LNCaP clone FGC (cell line): Measurements from ENCODE around the gene MALRD1.

ENCODE experiments used
- DNase-seq: peaks from one replicate; pipeline ENCODE4 v3.0.0-alpha.2; 2011; ENCODE audit warnings: low read depth
- H3K4me3 ChIP-seq: 2 replicates; pipeline ENCODE4 v1.5.1; 2011; ENCODE audit warnings: mild to moderate bottlenecking, low read depth, low read length, control low read depth
- TF ChIP-seq, protein P1 (sequence below): IDR thresholded peaks from 2 replicates; pipeline ENCODE4 v1.5.1; 2012; ENCODE audit warnings: mild to moderate bottlenecking; ENCODE audit not compliant: control insufficient read depth, insufficient read depth; ENCODE audit errors: extremely low read depth

Gene MALRD1

DNA sequence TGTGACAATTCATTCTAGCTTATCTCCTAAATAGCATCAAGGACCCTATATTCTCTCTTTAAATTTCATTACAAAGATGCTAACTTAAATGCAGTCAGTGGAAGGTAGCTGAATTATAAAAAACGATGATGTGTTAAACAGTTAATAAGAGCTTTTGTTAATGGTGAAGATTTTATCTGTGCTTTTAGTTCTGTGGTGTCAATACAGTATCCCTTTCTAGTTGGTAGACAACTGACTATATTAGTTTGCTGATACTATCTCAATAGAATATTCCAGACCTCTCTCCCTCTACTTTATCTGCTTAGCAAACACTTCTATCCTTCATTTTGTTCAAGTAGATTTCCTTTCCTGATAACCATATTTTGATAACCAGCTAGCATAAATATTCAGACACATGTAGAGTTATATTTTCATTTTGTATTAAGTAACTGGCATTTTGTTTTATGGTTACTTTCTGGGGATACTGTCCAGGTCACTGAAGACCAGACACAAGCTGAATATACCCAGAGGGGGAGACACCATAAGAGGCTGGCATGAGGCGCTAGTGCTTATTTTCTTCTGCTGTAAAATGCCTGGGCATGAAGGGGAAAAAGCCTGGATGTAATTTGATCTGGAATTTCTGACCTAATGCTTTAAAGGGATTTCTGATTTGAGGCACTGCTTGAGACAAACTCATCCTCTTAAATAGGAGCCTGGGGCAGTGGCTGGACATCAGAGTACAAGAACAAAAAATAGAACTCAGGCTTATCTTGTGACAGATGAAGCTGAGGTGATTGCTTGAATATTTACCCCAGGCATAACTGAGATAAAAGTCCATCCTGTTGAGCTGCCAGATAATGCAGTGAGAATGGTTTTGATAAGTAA, 197.5 kb downstream of the MALRD1 start:
- no peak for DNase-seq
- TF ChIP-seq, protein P1, sequence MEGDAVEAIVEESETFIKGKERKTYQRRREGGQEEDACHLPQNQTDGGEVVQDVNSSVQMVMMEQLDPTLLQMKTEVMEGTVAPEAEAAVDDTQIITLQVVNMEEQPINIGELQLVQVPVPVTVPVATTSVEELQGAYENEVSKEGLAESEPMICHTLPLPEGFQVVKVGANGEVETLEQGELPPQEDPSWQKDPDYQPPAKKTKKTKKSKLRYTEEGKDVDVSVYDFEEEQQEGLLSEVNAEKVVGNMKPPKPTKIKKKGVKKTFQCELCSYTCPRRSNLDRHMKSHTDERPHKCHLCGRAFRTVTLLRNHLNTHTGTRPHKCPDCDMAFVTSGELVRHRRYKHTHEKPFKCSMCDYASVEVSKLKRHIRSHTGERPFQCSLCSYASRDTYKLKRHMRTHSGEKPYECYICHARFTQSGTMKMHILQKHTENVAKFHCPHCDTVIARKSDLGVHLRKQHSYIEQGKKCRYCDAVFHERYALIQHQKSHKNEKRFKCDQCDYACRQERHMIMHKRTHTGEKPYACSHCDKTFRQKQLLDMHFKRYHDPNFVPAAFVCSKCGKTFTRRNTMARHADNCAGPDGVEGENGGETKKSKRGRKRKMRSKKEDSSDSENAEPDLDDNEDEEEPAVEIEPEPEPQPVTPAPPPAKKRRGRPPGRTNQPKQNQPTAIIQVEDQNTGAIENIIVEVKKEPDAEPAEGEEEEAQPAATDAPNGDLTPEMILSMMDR = no peak
- H3K4me3 ChIP-seq = no peak overlapping the region

DNA sequence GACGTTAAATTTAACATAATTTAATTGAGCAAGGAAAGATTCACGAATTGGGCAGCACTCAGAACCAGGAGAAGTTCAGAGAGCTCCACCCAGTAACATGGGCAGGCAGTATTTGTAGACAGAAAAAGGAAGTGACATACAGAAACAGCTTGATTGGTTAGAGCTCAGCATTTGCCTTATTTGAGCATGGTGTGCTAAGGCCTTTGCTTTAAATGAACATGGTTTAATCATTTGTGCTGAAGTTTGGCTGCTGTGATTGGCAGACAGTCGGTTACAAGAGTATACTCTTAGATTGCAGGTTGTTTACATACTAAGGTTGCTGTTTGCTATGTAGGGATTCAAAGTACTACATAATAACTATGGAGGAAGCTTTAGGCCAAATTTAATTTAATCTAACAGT, 199.2 kb downstream of the MALRD1 start:
- no peak overlapping the region for H3K4me3 ChIP-seq
- TF ChIP-seq, protein P1 = no peak
- DNase-seq = no peak

DNA sequence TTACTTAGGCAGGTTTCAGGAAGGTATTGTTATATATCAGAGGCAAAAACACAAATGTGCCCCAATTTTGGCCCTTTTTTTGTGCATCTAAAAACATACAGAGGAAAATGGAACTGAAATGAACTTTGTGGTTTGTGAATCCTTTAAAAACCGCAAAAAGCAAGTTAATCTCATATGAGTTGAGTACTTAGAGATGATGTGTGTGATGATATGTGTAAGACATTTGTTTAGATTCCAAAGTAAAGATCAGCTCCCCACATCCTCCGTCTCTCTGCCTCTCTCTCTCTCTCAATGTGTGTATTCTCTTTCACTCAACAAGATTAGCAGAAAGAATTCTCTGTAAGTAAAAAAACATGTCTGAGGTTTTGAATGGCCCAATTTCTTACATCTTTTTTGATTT, 201.9 kb downstream of the MALRD1 start:
- H3K4me3 ChIP-seq = no peak overlapping the region
- TF ChIP-seq, protein P1 = no peak
- DNase-seq = no peak

DNA sequence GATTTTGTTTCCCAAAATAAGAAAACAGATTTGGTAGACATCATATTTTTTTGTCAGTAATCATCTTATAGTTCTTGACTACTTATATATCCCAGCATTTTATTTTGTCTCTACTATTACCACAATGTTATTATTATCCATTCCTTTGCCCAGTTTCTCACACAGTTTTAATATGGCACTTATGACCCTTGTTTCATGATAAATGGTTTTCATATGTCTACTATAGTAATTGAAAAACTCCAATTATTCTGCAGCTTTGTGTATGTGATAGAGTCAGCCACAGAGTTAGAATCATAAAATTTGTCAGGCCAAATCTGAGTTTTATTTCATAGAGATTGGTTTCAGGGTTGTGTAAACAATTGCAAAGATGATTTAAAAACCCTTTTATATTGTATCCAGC, 203.9 kb downstream of the MALRD1 start:
- TF ChIP-seq, protein P1 = no peak
- H3K4me3 ChIP-seq = no peak overlapping the region
- no peak for DNase-seq

DNA sequence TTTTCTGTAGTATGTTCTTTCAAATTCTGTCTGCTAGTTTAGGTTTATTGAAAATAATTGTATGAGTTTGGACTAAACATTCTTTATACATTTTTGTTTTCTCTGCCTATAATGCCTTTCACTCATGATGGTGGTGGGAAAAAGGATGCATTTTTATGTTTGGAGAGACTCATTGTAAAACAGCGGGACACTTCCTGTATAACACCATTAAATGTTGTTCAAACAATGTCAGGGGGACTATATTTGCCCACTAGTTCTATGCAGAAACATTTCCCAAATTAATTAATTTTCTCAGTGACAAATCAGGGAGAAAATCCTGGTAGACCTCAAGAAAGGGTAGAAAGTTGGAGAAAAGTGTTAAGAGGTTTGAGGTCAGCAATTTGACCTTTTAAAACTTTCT, 207.7 kb downstream of the MALRD1 start:
- TF ChIP-seq, protein P1 = no peak
- no peak overlapping the region for H3K4me3 ChIP-seq
- DNase-seq = no peak

DNA sequence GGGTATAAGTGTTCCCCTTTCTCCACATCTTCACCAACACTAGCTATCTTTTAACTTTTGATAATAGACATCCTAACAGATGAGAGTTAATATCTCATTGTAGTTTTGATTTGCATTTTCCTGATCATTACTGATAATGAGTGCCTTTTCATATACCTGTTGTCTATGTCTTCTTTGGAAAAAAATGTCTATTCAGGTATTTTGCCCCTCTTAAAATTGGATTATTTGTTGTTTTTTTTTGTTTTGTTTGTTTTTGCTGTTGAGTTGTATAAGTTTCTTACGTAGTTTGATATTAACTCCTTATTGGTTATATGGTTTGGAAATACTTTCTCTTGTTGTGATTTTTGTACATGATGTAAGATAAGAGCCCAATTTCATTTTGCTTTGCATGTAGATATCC, 214.7 kb downstream of the MALRD1 start:
- H3K4me3 ChIP-seq = no peak overlapping the region
- DNase-seq = no peak
- TF ChIP-seq, protein P1 = no peak

DNA sequence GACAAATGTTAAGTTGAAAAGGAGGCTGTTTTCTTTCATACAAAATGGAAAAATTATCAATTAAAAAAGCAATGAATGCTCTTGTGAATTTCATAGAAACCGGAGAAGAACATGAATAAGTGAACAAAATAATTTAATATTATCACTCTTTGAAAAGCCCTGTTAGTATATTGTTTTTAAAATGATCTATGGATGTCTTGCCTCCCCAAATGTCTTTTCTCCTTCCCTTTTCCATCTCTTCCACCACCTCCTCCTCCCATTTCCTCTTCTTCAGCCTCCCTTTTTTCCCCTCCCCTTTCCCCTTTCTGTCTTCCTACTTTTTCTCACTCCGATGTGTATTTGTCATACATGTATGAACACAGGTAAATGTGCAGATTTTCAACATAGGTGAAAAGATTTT, 234.7 kb downstream of the MALRD1 start:
- DNase-seq = no peak
- no peak overlapping the region for H3K4me3 ChIP-seq
- TF ChIP-seq, protein P1 = no peak
